Liver (tissue), 9 donors: ENCODE data around the gene EDA. TPM values are rescaled to one million over a fixed set of nuclear protein-coding genes. Genes with fewer than 3 reads are reported as not detected.

Experiments
- DNase-seq: peaks from one replicate; pipeline ENCODE4 v3.0.0-alpha.2; 2017; ENCODE audit warnings: low spot score
- H3K27ac ChIP-seq, 2 donors: one replicate each; pipeline ENCODE4 v1.7.0; 2013; ENCODE audit warnings: inconsistent platforms in 2 of 2, low read length in 2 of 2, control low read depth in 1 of 2, low read depth in 1 of 2, mild to moderate bottlenecking in 1 of 2
- H3K27me3 ChIP-seq, 4 donors: one replicate each; pipeline versions ENCODE4 v1.6.1 to v1.7.0; 2013; ENCODE audit warnings: low read length in 3 of 4, inconsistent platforms in 1 of 4, mild to moderate bottlenecking in 1 of 4, moderate library complexity in 1 of 4; ENCODE audit not compliant: control insufficient read depth in 4 of 4, insufficient read depth in 4 of 4
- H3K36me3 ChIP-seq, 4 donors: one replicate each; pipeline versions ENCODE4 v1.6.1 to v1.7.0; 2013; ENCODE audit warnings: low read length in 3 of 4, mild to moderate bottlenecking in 3 of 4, low read depth in 1 of 4, moderate library complexity in 1 of 4; ENCODE audit not compliant: control insufficient read depth in 4 of 4, insufficient read depth in 3 of 4
- H3K4me1 ChIP-seq, 4 donors: one replicate each; pipeline versions ENCODE4 v1.6.1 to v1.7.0; 2013; ENCODE audit warnings: low read length in 3 of 4, mild to moderate bottlenecking in 3 of 4, moderate library complexity in 1 of 4; ENCODE audit not compliant: control insufficient read depth in 4 of 4, insufficient read depth in 4 of 4
- H3K4me3 ChIP-seq, 3 donors: one replicate each; pipeline versions ENCODE4 v1.6.1 to v1.7.0; 2013; ENCODE audit warnings: low read length in 3 of 3, control low read depth in 1 of 3, low read depth in 1 of 3, mild to moderate bottlenecking in 1 of 3
- H3K9ac ChIP-seq, 2 donors: one replicate each; pipeline ENCODE4 v1.7.0; 2013; ENCODE audit warnings: low read length in 2 of 2, mild to moderate bottlenecking in 2 of 2, moderate library complexity in 2 of 2, control low read depth in 1 of 2, low read depth in 1 of 2
- H3K9me3 ChIP-seq, 4 donors: one replicate each; pipeline versions ENCODE4 v1.6.1 to v1.7.0; 2013; ENCODE audit warnings: low read length in 3 of 4; ENCODE audit not compliant: control insufficient read depth in 4 of 4
- EGR1 ChIP-seq, 2 donors: IDR thresholded peaks; 2 replicates each; pipeline ENCODE4 v1.6.1; 2016 to 2018; ENCODE audit warnings: antibody characterized with exemption in 2 of 2, low read depth in 2 of 2
- FOXA1 ChIP-seq: IDR thresholded peaks from 2 replicates; pipeline ENCODE4 v1.6.1; 2016; ENCODE audit warnings: antibody characterized with exemption
- FOXA2 ChIP-seq: IDR thresholded peaks from 2 replicates; pipeline ENCODE4 v1.6.1; 2016; ENCODE audit warnings: antibody characterized with exemption
- GABPA ChIP-seq, 2 donors: IDR thresholded peaks in 1 of 2; conservative IDR thresholded peaks in 1 of 2; 2 replicates each; pipeline ENCODE4 v1.6.1; 2016; ENCODE audit warnings: antibody characterized with exemption in 2 of 2, mild to moderate bottlenecking in 1 of 2, moderate library complexity in 1 of 2
- HNF4A ChIP-seq, 2 donors: conservative IDR thresholded peaks; 2 replicates each; pipeline ENCODE4 v1.6.1; 2016; ENCODE audit warnings: antibody characterized with exemption in 2 of 2, mild to moderate bottlenecking in 2 of 2
- HNF4G ChIP-seq: IDR thresholded peaks from 2 replicates; pipeline ENCODE4 v1.6.1; 2016; ENCODE audit warnings: antibody characterized with exemption
- JUND ChIP-seq, 2 donors: IDR thresholded peaks; 2 replicates each; pipeline ENCODE4 v1.6.1; 2016; ENCODE audit warnings: antibody characterized with exemption in 2 of 2
- NR2F2 ChIP-seq: IDR thresholded peaks from 2 replicates; pipeline ENCODE4 v1.6.1; 2016; ENCODE audit warnings: antibody characterized with exemption
- RAD21 ChIP-seq, 2 donors: IDR thresholded peaks; 2 replicates each; pipeline ENCODE4 v1.6.1; 2016; ENCODE audit warnings: antibody characterized with exemption in 2 of 2, mild to moderate bottlenecking in 2 of 2
- RXRA ChIP-seq, 2 donors: IDR thresholded peaks; 2 replicates each; pipeline ENCODE4 v1.6.1; 2017 to 2018; ENCODE audit warnings: antibody characterized with exemption in 2 of 2, mild to moderate bottlenecking in 1 of 2
- SP1 ChIP-seq: IDR thresholded peaks from 2 replicates; pipeline ENCODE4 v1.6.1; 2018; ENCODE audit warnings: antibody characterized with exemption, mild to moderate bottlenecking
- TAF1 ChIP-seq: conservative IDR thresholded peaks from 2 replicates; pipeline ENCODE4 v1.6.1; 2016; ENCODE audit warnings: antibody characterized with exemption, mild to moderate bottlenecking
- YY1 ChIP-seq: IDR thresholded peaks from 2 replicates; pipeline ENCODE4 v1.6.1; 2016; ENCODE audit warnings: antibody characterized with exemption, mild to moderate bottlenecking
- WGBS: extraction: QIAGEN DNeasy Blood & Tissue Kit; methylation state at CpG from one replicate; pipeline ENCODE4 v1.1.7; 2013; 5-methylcytosine and 5-hydroxymethylcytosine counted together
- polyA plus RNA-seq, 2 donors: library from polyadenylated mRNA; stranded (reverse) in 1 of 2; unstranded in 1 of 2; fragments of 200-250 nt in 1 of 2; fragments of >200 nt in 1 of 2; fragmentation: Nextera tagmentation in 1 of 2; extraction: Ambion mirVana in 1 of 2; gene quantifications; one replicate each; pipeline versions ENCODE4 v1.2.1 to v1.2.3, GENCODE V29; 2013 to 2015
- total RNA-seq, 2 donors: library from RNA; depleted of rRNA; stranded (reverse); fragments of >200 nt; gene quantifications; one replicate each; pipeline ENCODE4 v1.2.3, GENCODE V29; 2014
- TF ChIP-seq, protein P1 (sequence below): IDR thresholded peaks from 2 replicates; pipeline ENCODE4 v1.6.1; 2016; ENCODE audit warnings: antibody characterized with exemption
- TF ChIP-seq, protein P2 (sequence below): fragments of 150-350 bp; IDR thresholded peaks from 2 replicates; pipeline ENCODE4 v1.5.1; 2017; ENCODE audit warnings: improper control_type of control experiment, low read depth, low read length; ENCODE audit not compliant: missing input control
- TF ChIP-seq, protein P3 (sequence below): IDR thresholded peaks from 2 replicates; pipeline ENCODE4 v1.6.1; 2016; ENCODE audit warnings: antibody characterized with exemption
- TF ChIP-seq, protein P4 (sequence below): IDR thresholded peaks from 2 replicates; pipeline ENCODE4 v1.6.1; 2016; ENCODE audit warnings: antibody characterized with exemption, mild to moderate bottlenecking
- donor health status: healthy.
- donor health status: healthy.
- donor health status: healthy.
- donor health status: healthy.
- donor health status: healthy.

Gene EDA
- total and polyA plus RNA-seq, 4 donors = 0.39 to 2.6 (median 1.5) TPM

DNA sequence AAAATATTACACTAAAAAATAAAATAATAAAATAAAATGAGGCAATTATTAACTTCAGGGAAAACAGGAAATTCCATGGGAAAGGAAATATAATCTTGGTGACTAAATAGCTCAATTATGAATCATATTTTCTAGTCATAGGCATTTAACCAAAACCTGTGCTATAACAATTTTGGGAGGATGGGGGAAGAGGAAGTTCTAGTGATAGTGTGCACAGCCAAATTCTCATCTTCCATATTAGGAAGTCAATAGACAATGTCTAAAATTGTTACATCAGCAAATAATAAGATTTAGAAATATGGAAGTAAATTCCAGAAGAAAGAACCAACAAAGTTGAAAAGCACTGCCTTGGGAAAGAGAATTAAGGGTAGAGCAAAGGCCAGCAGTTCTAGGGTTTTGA, 431.1 kb downstream of the EDA start:
- Histone ChIP-seq H3K27me3 (no peaks in the 10 kb centered on the region), H3K36me3 (no peaks in the 10 kb centered on the region), H3K4me3 (no peak overlapping the region), H3K9me3 (no peaks in the 10 kb centered on the region), H3K27ac (no peak overlapping the region), H3K9ac (no peak overlapping the region), H3K4me1 (no peaks in the 10 kb centered on the region)
- no peak for TF ChIP-seq RXRA (IDR thresholded peaks at IDR 0.05)
- TF ChIP-seq HNF4G = no peak
- TF ChIP-seq TAF1 = no peak
- TF ChIP-seq, protein P1, sequence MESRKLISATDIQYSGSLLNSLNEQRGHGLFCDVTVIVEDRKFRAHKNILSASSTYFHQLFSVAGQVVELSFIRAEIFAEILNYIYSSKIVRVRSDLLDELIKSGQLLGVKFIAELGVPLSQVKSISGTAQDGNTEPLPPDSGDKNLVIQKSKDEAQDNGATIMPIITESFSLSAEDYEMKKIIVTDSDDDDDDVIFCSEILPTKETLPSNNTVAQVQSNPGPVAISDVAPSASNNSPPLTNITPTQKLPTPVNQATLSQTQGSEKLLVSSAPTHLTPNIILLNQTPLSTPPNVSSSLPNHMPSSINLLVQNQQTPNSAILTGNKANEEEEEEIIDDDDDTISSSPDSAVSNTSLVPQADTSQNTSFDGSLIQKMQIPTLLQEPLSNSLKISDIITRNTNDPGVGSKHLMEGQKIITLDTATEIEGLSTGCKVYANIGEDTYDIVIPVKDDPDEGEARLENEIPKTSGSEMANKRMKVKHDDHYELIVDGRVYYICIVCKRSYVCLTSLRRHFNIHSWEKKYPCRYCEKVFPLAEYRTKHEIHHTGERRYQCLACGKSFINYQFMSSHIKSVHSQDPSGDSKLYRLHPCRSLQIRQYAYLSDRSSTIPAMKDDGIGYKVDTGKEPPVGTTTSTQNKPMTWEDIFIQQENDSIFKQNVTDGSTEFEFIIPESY = no peak
- TF ChIP-seq SP1 = no peak
- TF ChIP-seq, protein P2, sequence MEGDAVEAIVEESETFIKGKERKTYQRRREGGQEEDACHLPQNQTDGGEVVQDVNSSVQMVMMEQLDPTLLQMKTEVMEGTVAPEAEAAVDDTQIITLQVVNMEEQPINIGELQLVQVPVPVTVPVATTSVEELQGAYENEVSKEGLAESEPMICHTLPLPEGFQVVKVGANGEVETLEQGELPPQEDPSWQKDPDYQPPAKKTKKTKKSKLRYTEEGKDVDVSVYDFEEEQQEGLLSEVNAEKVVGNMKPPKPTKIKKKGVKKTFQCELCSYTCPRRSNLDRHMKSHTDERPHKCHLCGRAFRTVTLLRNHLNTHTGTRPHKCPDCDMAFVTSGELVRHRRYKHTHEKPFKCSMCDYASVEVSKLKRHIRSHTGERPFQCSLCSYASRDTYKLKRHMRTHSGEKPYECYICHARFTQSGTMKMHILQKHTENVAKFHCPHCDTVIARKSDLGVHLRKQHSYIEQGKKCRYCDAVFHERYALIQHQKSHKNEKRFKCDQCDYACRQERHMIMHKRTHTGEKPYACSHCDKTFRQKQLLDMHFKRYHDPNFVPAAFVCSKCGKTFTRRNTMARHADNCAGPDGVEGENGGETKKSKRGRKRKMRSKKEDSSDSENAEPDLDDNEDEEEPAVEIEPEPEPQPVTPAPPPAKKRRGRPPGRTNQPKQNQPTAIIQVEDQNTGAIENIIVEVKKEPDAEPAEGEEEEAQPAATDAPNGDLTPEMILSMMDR = no peak
- TF ChIP-seq RAD21 (IDR thresholded peaks at IDR 0.05) = no peak
- no peak for TF ChIP-seq FOXA1
- DNase-seq = no peak

DNA sequence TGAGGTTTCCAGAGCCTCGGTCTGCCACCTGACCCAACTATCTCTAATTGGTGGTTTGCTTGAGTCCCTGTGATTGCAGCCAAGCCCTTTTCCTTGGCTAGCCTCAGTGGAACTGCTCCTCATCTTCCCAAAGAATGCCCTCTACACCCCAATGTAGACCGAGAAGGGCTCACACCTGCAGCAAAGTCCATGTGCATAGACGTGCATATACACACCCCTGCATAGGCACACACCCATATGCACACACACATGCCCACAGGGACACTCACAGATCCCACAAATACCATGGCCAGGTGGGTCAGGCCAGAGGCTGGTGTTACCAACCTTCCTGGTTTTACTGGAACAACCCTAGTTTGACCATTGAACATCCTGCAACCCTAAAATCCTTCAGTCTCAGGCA, 433.5 kb downstream of the EDA start:
- TF ChIP-seq EGR1 (IDR thresholded peaks at IDR 0.05; ENCODE audit: low read depth in 2 of 2) = no peak
- no peak for TF ChIP-seq HNF4A (conservative IDR thresholded peaks at IDR 0.05)
- no peak for TF ChIP-seq JUND (IDR thresholded peaks at IDR 0.05)
- TF ChIP-seq YY1 = no peak
- TF ChIP-seq RAD21 (IDR thresholded peaks at IDR 0.05) = no peak
- TF ChIP-seq, protein P3, sequence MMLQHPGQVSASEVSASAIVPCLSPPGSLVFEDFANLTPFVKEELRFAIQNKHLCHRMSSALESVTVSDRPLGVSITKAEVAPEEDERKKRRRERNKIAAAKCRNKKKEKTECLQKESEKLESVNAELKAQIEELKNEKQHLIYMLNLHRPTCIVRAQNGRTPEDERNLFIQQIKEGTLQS = no peak
- TF ChIP-seq HNF4G = no peak
- no peak for TF ChIP-seq GABPA (IDR thresholded peaks at IDR 0.05 in 1 of 2, conservative IDR thresholded peaks at IDR 0.05 in 1 of 2)
- no peak for TF ChIP-seq FOXA2
- Histone ChIP-seq H3K27ac (no peak overlapping the region), H3K9ac (no peak overlapping the region), H3K36me3 (no peaks in the 10 kb centered on the region), H3K27me3 (no peaks in the 10 kb centered on the region), H3K4me3 (no peak overlapping the region), H3K4me1 (no peaks in the 10 kb centered on the region), H3K9me3 (no peaks in the 10 kb centered on the region)
- no peak for DNase-seq
- WGBS = 92% methylated on average over 3 of the region's 3 CpGs

DNA sequence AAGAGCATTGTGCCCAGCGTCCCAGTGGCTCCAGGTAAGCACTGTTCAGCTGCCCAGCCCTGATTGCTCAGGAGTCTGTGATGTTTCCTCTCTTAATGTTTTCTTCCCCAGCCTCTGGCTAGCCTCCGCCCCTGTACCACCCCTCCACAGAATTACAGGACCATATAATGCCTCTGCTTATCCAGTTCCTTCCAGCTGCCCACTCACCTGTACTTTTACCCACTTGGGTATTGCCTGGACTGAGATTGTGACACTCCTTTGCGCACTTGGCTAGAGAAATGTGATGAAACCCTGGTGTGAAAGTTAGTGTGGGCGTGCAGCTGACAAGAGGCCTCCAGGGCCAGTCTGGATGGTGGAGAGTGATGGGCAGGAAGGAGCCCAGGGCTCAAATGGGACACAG, 434.0 kb downstream of the EDA start, which contains the start of gene AWAT2:
Gene AWAT2 (minus strand): TSS at position 14 of the 400 bp plus-strand sequence. CDS start 6 bp downstream, at position 8.
- Histone ChIP-seq H3K4me3 (no peak within 1 kb of the TSS), H3K27me3 (no peaks in the 10 kb centered on the region), H3K4me1 (no peaks in the 10 kb centered on the region), H3K36me3 (no peaks in the 10 kb centered on the region), H3K27ac (no peak within 1 kb of the TSS), H3K9me3 (no peaks in the 10 kb centered on the region), H3K9ac (no peak within 1 kb of the TSS)
- WGBS = 83% methylated on average over 4 of the region's 4 CpGs
- TF ChIP-seq RAD21 (IDR thresholded peaks at IDR 0.05) (no peak), TAF1 (no peak), HNF4G (no peak), SP1 (no peak), HNF4A (conservative IDR thresholded peaks at IDR 0.05) (no peak), NR2F2 (no peak), YY1 (no peak), FOXA2 (no peak), EGR1 (IDR thresholded peaks at IDR 0.05; ENCODE audit: low read depth in 2 of 2) (no peak), JUND (IDR thresholded peaks at IDR 0.05) (no peak)
- TF ChIP-seq, protein P1 = no peak
- TF ChIP-seq, protein P4, sequence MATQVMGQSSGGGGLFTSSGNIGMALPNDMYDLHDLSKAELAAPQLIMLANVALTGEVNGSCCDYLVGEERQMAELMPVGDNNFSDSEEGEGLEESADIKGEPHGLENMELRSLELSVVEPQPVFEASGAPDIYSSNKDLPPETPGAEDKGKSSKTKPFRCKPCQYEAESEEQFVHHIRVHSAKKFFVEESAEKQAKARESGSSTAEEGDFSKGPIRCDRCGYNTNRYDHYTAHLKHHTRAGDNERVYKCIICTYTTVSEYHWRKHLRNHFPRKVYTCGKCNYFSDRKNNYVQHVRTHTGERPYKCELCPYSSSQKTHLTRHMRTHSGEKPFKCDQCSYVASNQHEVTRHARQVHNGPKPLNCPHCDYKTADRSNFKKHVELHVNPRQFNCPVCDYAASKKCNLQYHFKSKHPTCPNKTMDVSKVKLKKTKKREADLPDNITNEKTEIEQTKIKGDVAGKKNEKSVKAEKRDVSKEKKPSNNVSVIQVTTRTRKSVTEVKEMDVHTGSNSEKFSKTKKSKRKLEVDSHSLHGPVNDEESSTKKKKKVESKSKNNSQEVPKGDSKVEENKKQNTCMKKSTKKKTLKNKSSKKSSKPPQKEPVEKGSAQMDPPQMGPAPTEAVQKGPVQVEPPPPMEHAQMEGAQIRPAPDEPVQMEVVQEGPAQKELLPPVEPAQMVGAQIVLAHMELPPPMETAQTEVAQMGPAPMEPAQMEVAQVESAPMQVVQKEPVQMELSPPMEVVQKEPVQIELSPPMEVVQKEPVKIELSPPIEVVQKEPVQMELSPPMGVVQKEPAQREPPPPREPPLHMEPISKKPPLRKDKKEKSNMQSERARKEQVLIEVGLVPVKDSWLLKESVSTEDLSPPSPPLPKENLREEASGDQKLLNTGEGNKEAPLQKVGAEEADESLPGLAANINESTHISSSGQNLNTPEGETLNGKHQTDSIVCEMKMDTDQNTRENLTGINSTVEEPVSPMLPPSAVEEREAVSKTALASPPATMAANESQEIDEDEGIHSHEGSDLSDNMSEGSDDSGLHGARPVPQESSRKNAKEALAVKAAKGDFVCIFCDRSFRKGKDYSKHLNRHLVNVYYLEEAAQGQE = no peak
- TF ChIP-seq, protein P3 = no peak
- DNase-seq = no peak
